ENCODE measurements around the gene MPO.

DNA sequence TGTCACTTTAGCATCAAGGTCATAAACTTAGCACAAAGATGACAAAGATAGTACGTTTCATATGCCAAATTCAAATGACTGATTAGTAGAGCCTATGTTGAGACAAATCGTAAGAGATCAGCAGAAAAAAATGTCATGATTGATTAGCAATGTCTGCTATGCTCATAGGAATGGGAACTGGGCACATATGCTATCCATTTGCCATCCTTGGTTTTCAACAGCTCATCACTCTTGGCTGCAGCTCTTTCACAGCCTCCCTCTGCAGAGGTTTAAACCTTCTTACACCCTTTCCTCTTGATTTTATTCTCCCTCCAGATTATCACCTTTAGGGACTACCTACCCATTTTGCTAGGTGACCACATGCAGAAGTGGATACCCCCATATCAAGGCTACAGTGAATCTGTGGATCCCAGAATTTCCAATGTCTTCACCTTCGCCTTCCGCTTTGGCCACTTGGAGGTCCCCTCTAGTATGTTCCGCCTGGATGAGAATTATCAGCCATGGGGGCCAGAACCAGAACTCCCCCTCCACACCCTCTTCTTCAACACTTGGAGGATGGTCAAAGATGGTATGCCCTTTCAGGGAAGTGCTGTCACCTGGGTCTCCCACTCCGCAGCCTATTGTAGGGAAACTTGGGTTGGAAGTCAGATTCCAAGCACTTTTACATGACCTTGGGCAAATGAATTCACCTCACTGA, 16.2 kb downstream of the MPO start:
- TF ChIP-seq, protein P1, sequence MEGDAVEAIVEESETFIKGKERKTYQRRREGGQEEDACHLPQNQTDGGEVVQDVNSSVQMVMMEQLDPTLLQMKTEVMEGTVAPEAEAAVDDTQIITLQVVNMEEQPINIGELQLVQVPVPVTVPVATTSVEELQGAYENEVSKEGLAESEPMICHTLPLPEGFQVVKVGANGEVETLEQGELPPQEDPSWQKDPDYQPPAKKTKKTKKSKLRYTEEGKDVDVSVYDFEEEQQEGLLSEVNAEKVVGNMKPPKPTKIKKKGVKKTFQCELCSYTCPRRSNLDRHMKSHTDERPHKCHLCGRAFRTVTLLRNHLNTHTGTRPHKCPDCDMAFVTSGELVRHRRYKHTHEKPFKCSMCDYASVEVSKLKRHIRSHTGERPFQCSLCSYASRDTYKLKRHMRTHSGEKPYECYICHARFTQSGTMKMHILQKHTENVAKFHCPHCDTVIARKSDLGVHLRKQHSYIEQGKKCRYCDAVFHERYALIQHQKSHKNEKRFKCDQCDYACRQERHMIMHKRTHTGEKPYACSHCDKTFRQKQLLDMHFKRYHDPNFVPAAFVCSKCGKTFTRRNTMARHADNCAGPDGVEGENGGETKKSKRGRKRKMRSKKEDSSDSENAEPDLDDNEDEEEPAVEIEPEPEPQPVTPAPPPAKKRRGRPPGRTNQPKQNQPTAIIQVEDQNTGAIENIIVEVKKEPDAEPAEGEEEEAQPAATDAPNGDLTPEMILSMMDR (IDR thresholded peaks at IDR 0.05; ENCODE audit: control extremely low read depth in 1 of 3, insufficient read depth in 1 of 3, low read depth in 1 of 3, low read length in 3 of 3), result no peak
- TF ChIP-seq PHF8 (conservative IDR thresholded peaks at IDR 0.05; ENCODE audit: low read depth, low read length), result no peak
